ENCODE results near the gene MON1A.

DNA sequence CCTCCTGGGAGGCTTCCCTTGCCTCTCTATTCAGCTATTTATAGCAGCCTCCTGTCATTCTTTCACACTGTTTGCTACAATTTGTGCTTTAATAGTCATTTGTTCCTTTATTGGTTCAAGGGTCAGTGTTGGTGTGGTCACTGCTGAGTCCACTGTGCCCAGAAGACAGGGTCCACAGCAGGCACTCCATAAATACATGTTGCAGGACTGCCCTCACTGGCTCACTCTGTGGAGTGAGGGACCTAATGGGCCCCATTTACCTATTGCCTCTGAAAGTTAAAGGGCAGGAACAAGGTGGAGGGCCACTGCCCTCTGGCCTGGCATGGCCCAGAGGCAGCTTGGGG lies 42.7 kb downstream of the MON1A start:
- TF ChIP-seq SIX5 (IDR thresholded peaks at IDR 0.05; ENCODE audit: low read depth, low read length) (no peak), POLR2A (IDR thresholded peaks at IDR 0.05; ENCODE audit: control extremely low read depth in 1 of 2, low read depth in 2 of 2, low read length in 2 of 2) (no peak), CHD1 (IDR thresholded peaks at IDR 0.05; ENCODE audit: low read depth, low read length) (no peak), EP300 (IDR thresholded peaks at IDR 0.05; ENCODE audit: borderline replicate concordance in 1 of 2, low read depth in 2 of 2, low read length in 2 of 2) (no peak), CREB1 (IDR thresholded peaks at IDR 0.05) (no peak)
- TF ChIP-seq, protein P1, sequence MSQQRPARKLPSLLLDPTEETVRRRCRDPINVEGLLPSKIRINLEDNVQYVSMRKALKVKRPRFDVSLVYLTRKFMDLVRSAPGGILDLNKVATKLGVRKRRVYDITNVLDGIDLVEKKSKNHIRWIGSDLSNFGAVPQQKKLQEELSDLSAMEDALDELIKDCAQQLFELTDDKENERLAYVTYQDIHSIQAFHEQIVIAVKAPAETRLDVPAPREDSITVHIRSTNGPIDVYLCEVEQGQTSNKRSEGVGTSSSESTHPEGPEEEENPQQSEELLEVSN (IDR thresholded peaks at IDR 0.05), result no peak
- TF ChIP-seq, protein P2, sequence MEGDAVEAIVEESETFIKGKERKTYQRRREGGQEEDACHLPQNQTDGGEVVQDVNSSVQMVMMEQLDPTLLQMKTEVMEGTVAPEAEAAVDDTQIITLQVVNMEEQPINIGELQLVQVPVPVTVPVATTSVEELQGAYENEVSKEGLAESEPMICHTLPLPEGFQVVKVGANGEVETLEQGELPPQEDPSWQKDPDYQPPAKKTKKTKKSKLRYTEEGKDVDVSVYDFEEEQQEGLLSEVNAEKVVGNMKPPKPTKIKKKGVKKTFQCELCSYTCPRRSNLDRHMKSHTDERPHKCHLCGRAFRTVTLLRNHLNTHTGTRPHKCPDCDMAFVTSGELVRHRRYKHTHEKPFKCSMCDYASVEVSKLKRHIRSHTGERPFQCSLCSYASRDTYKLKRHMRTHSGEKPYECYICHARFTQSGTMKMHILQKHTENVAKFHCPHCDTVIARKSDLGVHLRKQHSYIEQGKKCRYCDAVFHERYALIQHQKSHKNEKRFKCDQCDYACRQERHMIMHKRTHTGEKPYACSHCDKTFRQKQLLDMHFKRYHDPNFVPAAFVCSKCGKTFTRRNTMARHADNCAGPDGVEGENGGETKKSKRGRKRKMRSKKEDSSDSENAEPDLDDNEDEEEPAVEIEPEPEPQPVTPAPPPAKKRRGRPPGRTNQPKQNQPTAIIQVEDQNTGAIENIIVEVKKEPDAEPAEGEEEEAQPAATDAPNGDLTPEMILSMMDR (IDR thresholded peaks at IDR 0.05; ENCODE audit: control extremely low read depth in 1 of 3, insufficient read depth in 1 of 3, low read depth in 1 of 3, low read length in 3 of 3), result no peak
- TF ChIP-seq, protein P3, sequence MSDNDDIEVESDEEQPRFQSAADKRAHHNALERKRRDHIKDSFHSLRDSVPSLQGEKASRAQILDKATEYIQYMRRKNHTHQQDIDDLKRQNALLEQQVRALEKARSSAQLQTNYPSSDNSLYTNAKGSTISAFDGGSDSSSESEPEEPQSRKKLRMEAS (IDR thresholded peaks at IDR 0.05), result no peak
- TF ChIP-seq, protein P4, sequence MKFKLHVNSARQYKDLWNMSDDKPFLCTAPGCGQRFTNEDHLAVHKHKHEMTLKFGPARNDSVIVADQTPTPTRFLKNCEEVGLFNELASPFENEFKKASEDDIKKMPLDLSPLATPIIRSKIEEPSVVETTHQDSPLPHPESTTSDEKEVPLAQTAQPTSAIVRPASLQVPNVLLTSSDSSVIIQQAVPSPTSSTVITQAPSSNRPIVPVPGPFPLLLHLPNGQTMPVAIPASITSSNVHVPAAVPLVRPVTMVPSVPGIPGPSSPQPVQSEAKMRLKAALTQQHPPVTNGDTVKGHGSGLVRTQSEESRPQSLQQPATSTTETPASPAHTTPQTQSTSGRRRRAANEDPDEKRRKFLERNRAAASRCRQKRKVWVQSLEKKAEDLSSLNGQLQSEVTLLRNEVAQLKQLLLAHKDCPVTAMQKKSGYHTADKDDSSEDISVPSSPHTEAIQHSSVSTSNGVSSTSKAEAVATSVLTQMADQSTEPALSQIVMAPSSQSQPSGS (IDR thresholded peaks at IDR 0.05; ENCODE audit: low read length), result no peak
- TF ChIP-seq, protein P5, sequence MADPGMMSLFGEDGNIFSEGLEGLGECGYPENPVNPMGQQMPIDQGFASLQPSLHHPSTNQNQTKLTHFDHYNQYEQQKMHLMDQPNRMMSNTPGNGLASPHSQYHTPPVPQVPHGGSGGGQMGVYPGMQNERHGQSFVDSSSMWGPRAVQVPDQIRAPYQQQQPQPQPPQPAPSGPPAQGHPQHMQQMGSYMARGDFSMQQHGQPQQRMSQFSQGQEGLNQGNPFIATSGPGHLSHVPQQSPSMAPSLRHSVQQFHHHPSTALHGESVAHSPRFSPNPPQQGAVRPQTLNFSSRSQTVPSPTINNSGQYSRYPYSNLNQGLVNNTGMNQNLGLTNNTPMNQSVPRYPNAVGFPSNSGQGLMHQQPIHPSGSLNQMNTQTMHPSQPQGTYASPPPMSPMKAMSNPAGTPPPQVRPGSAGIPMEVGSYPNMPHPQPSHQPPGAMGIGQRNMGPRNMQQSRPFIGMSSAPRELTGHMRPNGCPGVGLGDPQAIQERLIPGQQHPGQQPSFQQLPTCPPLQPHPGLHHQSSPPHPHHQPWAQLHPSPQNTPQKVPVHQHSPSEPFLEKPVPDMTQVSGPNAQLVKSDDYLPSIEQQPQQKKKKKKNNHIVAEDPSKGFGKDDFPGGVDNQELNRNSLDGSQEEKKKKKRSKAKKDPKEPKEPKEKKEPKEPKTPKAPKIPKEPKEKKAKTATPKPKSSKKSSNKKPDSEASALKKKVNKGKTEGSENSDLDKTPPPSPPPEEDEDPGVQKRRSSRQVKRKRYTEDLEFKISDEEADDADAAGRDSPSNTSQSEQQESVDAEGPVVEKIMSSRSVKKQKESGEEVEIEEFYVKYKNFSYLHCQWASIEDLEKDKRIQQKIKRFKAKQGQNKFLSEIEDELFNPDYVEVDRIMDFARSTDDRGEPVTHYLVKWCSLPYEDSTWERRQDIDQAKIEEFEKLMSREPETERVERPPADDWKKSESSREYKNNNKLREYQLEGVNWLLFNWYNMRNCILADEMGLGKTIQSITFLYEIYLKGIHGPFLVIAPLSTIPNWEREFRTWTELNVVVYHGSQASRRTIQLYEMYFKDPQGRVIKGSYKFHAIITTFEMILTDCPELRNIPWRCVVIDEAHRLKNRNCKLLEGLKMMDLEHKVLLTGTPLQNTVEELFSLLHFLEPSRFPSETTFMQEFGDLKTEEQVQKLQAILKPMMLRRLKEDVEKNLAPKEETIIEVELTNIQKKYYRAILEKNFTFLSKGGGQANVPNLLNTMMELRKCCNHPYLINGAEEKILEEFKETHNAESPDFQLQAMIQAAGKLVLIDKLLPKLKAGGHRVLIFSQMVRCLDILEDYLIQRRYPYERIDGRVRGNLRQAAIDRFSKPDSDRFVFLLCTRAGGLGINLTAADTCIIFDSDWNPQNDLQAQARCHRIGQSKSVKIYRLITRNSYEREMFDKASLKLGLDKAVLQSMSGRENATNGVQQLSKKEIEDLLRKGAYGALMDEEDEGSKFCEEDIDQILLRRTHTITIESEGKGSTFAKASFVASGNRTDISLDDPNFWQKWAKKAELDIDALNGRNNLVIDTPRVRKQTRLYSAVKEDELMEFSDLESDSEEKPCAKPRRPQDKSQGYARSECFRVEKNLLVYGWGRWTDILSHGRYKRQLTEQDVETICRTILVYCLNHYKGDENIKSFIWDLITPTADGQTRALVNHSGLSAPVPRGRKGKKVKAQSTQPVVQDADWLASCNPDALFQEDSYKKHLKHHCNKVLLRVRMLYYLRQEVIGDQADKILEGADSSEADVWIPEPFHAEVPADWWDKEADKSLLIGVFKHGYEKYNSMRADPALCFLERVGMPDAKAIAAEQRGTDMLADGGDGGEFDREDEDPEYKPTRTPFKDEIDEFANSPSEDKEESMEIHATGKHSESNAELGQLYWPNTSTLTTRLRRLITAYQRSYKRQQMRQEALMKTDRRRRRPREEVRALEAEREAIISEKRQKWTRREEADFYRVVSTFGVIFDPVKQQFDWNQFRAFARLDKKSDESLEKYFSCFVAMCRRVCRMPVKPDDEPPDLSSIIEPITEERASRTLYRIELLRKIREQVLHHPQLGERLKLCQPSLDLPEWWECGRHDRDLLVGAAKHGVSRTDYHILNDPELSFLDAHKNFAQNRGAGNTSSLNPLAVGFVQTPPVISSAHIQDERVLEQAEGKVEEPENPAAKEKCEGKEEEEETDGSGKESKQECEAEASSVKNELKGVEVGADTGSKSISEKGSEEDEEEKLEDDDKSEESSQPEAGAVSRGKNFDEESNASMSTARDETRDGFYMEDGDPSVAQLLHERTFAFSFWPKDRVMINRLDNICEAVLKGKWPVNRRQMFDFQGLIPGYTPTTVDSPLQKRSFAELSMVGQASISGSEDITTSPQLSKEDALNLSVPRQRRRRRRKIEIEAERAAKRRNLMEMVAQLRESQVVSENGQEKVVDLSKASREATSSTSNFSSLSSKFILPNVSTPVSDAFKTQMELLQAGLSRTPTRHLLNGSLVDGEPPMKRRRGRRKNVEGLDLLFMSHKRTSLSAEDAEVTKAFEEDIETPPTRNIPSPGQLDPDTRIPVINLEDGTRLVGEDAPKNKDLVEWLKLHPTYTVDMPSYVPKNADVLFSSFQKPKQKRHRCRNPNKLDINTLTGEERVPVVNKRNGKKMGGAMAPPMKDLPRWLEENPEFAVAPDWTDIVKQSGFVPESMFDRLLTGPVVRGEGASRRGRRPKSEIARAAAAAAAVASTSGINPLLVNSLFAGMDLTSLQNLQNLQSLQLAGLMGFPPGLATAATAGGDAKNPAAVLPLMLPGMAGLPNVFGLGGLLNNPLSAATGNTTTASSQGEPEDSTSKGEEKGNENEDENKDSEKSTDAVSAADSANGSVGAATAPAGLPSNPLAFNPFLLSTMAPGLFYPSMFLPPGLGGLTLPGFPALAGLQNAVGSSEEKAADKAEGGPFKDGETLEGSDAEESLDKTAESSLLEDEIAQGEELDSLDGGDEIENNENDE (IDR thresholded peaks at IDR 0.05; ENCODE audit: insufficient replicate concordance, low read length), result no peak
